HG03520 (cell line): Measurements from ENCODE around the gene FAM3B.

ENCODE experiments used
- ATAC-seq: cut with Tn5 transposase; IDR thresholded peaks from one replicate; pipeline ENCODE4 v1.9.1; 2021; ENCODE audit warnings: mild to moderate bottlenecking, moderate library complexity; ENCODE audit not compliant: unreplicated experiment

FAM3B gene

GRCh38 chr21:41388259-41388658, 71.7 kb downstream of the FAM3B start:
- no peak for ATAC-seq

DNA sequence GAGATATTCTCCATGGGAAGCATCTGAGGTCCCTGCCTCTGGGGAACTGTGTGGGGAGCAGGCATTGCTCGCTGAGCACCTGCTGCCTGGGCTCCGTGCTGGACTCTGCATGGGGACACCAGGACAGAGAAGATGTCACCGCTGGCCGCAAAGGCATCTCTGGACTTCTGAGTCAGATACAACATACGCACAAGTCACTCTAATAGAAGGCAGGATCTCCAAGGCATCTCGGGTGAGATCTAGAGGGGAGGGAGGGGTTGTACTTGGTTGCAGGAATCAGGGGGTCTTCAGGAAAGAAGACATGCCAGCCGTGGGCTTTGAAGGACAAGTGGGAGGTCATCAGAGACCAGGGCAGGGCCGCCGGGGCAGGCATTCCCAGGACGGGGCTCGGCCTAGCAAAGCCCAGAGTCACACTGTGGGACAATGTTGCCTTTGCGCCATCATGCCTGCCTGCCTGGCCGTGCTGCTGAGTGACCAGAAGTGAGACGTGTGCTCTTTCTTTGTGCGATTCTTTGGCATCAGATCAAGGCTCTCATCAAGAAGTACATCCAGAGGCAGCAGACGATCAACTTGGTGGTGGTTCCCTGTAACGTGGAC, 73.5 kb downstream of the FAM3B start:
- ATAC-seq, result no peak

DNA sequence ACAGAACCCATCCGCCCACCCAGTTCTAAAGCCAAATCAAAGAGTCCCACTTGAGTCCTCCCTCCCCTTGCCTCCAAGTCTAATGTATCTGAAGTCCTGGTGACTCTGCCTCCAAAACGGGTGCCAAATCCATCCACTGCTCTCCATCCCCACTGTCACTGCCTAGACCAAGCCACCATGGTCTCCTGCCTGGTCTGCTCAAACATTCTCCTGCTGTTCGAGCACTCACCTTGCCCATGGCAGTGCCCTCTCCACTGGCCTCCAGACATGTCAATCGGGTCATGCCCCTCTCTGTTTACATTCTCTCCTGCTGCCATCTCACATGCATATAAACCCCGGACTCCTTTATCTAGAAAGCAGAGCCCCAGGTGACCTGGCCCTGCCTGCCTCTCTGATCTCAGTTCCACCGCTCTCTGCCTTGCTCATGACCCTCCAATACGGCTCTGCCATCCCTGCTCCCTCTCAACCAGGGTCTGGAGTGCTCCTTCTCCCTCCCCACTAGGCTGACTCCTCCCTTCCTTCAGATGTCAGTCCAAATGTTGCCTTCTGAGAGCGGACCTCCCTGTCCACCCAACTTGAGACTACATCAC, 77.4 kb downstream of the FAM3B start:
- no peak for ATAC-seq

- no peak for ATAC-seq
These were observed 80.0 kb downstream of the FAM3B start for GRCh38 chr21:41396558-41397075.

DNA sequence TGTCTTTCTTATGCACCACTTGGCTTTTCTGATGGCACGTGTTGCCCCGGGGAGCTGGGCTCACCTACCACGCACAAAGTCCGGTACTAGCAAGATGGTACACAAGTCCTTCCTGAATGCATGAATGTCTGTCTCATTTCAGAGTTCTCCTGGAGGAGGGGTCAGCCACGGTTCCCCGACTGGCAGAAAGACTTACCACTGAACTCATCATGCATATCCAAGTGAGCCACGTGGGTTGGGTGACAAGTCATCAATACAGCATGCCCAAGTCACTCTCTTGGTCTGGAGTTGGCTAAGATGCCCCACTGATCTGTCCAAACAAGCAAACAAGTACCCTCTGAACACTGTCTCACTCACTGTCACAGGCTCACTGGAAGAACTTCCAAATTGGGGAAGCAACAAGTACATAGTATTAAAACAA, 80.9 kb downstream of the FAM3B start:
- ATAC-seq, result no peak

DNA sequence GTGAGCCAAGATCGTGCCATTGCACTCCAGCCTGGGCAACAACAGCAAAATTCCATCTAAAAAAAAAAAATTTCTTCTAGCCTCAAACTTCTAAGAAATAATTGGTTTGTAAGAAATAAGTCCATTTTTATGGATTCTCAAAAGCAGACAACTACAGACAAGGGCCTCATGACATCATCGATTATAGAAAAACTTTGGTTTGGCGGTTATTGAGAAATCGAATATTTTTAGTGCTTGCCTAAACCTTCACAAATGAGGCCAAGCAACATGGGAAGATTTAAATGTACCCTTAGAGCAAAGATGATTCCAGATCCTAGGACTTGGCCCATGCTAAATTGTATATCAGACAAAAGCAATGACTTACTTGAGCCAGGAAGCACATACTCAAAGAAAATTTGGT, 81.7 kb downstream of the FAM3B start:
- no peak for ATAC-seq

DNA sequence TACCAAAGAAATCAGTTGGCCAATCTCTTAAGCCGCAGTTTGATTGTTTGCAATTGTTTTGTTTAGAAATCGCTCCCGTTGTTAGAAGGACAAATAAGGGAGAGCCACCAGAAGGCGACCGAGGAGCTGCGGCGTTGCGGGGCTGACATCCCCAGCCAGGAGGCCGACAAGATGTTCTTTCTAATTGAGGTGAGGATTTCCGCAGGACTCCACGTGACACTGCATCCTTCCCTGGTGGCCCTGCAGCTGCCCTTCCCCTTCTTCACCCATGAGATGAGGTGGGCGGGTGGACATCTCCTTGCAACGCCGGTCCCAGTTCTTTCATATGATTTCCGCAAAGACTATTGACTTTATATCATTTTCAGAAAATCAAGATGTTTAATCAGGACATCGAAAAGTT, 82.2 kb downstream of the FAM3B start:
- no peak for ATAC-seq

DNA sequence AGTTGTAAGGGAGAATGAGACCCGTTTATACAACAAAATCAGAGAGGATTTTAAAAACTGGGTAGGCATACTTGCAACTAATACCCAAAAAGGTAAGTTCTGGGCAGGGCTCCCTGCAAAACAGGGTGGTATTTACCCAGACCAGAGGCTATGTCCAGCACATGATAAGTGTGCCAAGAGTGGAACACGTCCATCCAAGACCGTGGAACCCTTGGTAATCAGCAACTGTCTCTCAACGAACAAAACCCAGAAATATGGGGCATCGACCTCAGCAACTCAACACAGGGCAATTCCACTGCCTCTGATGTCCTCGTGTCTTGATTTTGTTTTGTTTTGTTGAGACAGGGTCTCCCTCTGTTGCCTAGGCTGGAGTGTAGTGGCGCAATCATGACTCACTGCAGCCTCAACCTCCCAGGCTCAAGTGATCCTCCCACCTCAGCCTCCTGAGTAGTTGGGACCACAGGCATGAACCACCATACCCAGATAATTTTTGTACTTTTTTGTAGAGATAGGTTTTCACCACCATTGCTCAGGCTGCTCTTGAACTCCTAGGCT, 82.7 kb downstream of the FAM3B start:
- ATAC-seq, result no peak

GRCh38 chr21:41402231-41402630, 85.6 kb downstream of the FAM3B start:
- no peak for ATAC-seq

- no peak for ATAC-seq
These were observed 86.2 kb downstream of the FAM3B start for GRCh38 chr21:41402796-41403195.

- no peak for ATAC-seq
These were observed 86.7 kb downstream of the FAM3B start for GRCh38 chr21:41403331-41403730.

DNA sequence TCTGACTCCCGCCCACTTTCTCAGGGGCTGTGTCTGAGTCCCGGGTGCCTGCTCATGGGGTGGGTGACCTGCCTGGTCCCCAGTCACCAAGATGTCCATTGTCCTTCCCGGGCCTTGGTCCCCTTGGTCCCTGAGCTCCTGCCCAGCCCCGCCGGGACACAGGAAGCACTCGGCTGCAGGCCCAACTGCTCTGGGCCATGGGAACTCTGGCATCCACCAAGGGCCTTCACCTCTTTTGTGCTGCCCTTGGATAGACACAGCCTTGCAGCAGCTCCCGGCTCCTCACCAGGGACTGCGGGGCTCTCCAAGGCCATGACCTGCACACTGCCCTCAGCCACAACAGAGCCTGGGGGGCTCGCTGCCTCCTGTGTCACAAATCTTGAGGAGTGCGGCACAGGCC, 87.4 kb downstream of the FAM3B start:
- no peak for ATAC-seq

DNA sequence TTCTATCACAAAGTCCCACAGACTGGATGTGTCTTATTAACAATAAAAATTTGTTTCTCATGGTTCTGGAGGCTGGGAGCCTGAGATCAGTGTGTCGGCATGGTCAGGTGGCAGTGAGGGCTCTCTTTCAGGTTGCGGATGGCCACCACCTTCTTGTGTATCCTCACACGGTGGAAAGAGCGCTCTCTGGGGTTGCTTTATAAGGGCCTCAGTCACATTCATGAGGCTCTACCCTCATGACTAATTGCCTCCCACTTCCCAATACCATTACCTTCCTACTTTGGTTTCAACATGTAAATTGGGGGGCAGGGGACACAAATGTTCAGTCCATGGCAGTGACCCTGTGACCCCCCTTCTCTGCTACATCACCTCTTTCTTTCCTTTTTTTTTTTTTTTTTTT, 88.7 kb downstream of the FAM3B start:
- ATAC-seq, result no peak

DNA sequence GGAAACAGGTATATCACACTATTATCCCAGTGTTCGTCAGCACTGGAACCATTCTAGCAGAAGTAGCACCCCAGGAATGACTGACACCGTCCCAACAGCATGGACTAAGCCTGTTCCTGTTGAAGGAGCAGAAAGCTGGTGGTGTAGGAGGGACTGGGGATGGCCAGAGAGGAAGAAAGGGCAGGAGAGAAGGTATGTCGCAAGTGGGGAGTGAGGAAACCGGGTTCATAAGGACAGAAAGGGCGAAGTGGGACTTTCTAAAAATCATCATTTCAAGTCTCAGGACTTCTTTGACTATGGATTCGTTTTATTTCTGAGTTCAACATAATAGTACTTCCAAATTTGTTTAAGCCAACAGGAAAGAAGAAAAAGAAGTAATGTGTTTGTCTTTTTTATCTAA, 89.7 kb downstream of the FAM3B start:
- ATAC-seq, result no peak
